Activated T-cell treated with anti-CD3 and anti-CD28 coated beads for 1 hour (primary cell): ENCODE data around the gene FASTKD3.
A peak's percentile ranks its signal among the peaks of the same experiment; 100 is the strongest.
"Not testable (repeated sequence)": the region's sequence is repeated elsewhere in the genome, so short reads cannot be mapped to it uniquely, and the experiment has no call there.

ENCODE experiments used
- DNase-seq: peaks from one replicate; pipeline ENCODE4 v3.0.0-alpha.2; 2020; ENCODE audit warnings: low read depth

The FASTKD3 gene

GRCh38 chr5:7868773-7869473 is at the start of gene FASTKD3, which contains the start of gene MTRR:
FASTKD3 (minus strand) TSS chr5:7869031; CDS start chr5:7868083, 948 bp downstream.
MTRR (plus strand) TSS chr5:7869148; CDS start chr5:7870795, 1,647 bp downstream.
- DNase-seq = peak; percentile 80

DNA sequence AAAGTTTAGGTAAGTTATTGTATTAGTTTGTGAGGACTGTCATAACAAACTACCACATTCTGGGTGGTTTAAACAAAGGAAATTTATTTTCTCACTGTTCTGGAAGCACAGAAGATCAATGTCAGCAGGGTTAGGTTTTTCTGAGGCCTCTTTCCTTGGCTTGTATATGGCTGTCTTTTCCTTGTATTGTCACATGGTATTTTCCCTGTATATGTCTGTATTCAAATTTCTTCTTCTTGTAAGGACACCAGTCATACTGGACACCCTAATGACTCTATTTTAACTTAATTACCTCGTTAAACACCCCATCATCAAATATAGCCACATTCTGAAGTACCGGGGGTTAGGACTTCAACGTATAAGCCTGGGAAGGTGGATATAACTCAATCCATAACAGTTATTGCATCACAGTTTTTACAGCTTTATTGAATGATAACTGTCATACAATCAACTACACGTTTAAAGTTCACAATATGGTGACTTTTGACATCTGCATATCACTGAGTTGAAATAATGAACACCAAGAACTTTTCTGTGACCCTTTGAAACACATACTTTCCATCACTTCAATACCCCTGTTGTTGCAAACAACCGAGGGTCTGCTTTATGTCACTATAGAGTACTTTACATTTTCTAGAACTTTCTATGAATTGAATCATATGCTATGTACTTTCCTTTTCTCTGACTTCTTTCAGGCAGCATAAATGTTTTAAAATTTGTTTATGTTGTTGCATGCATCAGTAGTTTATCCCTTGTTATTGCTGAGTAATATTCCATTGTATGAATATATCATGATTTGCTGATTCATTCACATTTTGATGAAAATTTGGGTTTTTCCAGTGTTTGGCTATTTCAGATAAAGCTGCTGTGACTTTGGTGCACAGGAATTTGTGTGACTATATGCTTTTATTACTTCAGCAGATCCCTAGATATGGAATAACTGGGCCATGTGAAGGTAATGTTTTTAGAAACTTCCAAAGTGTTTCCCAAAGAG is 48.6 kb upstream of the FASTKD3 start:
- no peak for DNase-seq

DNA sequence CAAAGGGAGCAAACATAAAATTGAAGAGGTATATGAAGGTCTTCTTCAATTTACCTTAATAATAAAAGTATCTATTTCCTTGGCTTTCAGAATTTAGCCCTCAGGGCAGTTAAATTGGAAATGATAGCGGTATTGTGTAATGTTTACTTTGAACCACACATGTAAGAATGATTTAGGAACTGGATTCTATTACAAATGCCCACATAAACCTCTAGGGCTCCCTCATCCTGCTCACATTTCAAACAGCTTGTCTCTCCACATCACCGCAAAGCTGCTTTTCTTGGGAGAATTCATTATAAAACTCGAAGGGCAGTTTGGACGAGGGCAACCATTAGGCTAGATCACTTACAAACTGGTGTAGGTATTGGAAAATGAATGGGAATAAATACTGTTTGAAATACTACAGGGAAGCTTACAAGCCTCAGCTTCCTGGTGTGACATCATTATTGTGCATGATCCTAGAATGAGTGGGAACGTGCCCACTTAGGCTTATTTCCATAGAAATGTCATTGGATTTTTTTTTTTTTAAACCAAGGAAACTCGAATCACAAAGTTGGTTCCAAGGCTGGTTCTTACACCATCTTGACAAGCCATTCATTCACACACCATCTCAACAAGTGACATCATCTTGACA is 47.5 kb upstream of the FASTKD3 start:
- no peak for DNase-seq

DNA sequence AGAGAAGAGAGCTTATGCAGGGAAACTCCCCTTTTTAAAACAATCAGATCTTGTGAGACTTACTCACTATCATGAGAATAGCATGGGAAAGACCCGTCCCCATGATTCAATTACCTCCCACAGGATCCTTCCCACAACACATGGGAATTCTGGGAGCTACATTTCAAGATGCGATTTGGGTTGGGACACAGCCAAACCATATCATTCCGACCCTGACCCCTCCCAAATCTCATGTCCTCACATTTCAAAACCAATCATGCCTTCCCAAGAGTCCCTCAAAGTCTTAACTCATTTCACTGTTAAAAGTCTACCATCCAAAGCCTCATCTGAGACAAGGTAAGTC is 42.6 kb upstream of the FASTKD3 start:
- DNase-seq = not testable (repeated sequence)

- DNase-seq = no peak
These were observed 42.1 kb upstream of the FASTKD3 start for GRCh38 chr5:7910738-7911428.

DNA sequence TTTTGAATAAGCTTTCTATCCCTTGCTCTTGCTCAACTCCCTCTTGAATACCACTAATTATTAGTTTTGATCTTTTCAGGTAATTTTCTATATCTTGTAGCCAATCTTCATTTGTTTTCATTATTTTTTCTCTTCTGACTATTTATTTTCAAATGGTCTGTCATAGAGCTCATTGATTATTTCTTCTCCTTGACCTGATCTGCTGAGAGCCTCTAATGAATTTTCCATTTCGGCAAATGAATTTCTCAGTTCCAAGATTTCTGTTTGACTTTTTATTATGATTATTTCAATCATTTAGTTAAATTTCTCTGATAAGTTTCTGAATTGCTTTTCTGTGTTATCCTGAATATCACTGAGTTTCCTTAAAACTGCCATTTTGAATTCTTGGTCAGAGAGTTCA is 39.5 kb upstream of the FASTKD3 start:
- no peak for DNase-seq

- DNase-seq = no peak
These were observed 38.8 kb upstream of the FASTKD3 start for GRCh38 chr5:7907612-7908011.

- DNase-seq = no peak
These were observed 35.3 kb upstream of the FASTKD3 start for GRCh38 chr5:7904170-7904569.

DNA sequence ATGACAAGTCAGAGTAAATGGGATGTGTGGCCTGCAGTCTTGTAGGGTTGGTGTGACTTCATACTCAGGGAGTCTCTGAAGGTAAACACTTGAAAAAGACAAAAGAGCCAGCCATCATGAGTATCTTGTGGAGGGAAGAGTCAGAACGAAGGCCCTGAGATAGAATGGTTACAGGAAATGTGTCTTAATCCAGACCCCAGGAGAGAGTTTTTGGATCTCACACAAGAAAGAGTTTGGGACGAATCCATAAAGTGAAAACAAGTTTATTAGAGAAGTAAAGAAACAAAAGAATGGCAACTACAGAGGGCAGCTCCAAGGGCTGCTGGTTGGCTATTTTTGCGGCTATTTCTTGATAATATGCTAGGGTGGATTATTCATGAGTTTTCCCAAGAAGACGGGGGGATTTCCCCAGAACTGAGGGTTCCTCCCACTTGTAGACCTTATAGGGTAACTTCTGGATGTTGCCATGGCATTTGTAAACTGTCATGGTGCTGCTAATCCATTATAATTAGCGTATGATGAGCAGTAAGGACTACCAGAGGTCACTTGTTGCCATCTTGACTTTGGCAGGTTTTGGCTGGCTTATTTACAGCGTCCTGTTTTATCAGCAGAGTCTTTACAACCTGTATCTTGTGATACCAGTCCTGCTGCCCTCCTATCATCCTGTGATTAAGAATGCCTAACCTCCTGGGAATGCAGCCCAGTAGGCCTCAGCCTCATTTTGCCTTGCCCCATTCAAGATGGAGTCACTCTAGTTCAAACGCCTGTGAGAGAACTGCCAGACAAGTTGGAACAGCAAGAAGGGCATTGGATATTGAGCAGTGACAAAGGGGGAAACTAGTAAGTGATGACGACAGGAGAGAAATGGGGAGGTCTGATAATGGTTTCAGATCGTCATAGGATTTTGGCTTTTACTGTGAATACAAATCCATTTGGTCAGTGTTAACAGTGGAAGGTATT is 34.1 kb upstream of the FASTKD3 start:
- no peak for DNase-seq

DNA sequence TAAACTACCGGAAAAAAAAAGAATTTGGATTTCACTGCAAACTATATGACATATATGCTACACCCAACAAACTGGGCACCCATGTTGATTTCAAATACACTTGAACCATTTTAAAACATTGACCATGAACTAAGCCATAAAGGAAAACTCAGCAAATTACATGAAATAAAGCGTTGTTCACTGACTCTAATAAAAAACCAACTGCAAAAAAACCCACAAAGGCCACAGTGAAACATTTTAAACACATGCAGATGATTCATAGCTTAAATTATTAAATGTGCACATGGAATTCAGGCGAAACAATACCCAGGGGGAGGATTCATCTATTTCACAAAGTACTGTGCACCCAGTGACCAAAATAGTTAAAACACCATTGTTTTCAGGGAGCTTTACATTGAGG is 33.4 kb upstream of the FASTKD3 start:
- no peak for DNase-seq

DNA sequence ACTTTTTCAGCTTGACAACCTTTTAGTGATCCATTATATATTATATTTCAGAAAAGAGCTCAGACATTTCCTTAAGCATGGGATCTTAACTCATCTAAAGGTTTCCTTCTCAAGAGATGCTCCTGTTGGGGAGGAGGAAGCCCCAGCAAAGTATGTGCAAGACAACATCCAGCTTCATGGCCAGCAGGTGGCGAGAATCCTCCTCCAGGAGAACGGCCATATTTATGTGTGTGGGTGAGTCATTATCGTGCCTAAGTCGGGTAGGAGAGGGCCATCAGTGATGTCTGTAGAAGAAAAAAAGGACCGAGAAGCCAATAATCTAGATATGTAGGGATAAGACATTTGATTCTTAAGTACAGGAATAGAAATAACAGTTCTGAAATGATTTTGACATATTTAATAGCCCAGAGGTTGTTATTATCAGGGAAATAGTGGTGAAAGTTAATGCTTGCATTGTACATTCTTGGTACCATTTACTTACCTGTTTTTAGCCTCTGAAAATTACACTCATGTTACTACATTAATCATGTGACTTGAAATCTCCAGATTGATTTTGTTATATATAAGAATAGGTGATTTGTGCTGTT is 28.3 kb upstream of the FASTKD3 start:
- no peak for DNase-seq

DNA sequence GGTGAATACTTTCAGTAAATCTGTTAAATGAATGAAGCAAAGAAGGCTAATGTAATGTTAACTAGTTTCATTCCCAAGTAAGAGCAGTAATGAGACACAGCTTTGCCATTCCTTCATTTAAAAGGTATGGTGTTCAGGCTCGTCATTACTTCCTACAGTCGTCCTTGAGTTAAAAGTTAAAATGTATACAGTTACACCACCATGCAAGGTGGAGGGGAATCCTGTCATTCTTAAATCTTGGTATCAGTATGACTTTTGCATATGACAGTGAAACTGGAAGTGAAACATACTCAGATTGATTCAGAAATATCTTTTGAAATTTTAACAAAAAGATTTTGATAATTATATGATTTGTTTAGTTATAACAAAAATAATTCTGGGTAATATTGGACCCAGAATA is 26.0 kb upstream of the FASTKD3 start:
- no peak for DNase-seq

- no peak for DNase-seq
These were observed 25.6 kb upstream of the FASTKD3 start for GRCh38 chr5:7894439-7894838.

- DNase-seq = no peak
These were observed 20.1 kb upstream of the FASTKD3 start for GRCh38 chr5:7888901-7889300.

GRCh38 chr5:7886849-7887475 is 18.1 kb upstream of the FASTKD3 start:
- DNase-seq = no peak

- DNase-seq = no peak
These were observed 15.8 kb upstream of the FASTKD3 start for GRCh38 chr5:7884491-7885267.

DNA sequence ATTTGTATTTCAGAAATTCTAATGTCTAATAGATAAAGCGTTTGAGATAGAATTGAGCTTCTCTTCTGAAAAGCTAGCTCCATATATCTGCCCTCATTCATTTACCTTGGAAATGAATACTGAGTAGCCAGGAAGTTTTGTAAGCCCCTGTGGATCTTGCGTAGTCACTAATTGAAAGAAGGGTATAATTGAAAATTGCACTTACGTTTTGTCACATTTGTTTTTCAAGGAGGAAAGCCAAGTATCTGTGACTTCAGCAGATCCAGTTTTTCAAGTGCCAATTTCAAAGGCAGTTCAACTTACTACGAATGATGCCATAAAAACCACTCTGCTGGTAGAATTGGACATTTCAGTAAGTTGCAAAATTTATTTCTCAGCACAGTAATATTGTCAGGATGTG is 14.1 kb upstream of the FASTKD3 start:
- DNase-seq = no peak

DNA sequence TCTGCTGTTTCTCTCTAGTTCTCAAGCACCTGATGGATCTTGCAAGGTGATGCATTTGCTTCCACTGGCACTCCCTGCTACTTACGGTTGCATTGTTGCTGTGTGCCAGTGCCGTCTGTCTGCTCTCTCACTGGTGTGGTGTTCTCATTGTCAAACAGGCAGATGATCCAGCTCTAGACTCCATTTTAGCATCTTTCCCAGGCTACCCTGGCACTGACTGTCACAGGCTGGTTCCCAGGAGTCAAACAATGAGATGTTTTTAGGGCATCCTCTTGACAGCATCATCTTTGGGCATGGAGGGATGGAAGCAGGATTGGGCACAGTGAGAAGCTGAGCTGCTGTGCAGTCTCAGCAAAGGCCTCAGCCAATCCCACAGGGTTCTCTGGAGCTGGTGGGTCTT is 13.0 kb upstream of the FASTKD3 start:
- DNase-seq = no peak

DNA sequence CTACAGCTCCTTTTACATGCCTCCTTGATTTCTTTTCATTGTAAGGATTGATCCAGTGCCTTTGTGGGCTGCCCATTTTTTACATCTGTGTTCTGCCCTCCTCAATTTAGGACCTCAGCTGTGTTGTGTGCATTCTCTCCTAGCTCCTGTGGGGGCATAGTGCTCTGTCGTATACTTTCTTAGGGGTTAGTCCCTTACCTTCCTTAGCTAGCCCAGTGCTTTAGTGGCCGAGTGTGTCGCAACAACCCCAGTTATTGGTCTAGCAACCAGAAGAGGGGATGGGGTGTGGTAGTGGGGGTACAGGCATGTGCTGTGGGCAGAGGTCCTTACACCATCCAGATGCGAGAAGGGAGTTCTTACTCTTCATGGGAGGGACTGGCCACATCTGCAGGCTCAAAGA is 12.3 kb upstream of the FASTKD3 start:
- DNase-seq = no peak
